Panc1 (cell line): ENCODE results near the gene CHP2. TPM values are rescaled to one million over a fixed set of nuclear protein-coding genes. Genes with fewer than 3 reads are reported as not detected.

Experiments
- ATAC-seq: fragments of 200-7000 bp; cut with Tn5 transposase; 2 replicates; pipeline ENCODE4 v1.9.1; 2020; ENCODE audit warnings: mild to moderate bottlenecking, moderate library complexity
- BruUV-seq: library from RNA; stranded (reverse); fragments of 400-500 nt; replicated peaks from 2 replicates; lab custom pipeline; 2021; lab: Mats Ljungman, UMichigan
- CTCF ChIA-PET: fragments of 300-600 bp; sonication (Branson Sonifier 250); formaldehyde crosslinking; loops from one replicate; lab custom pipeline; 2022; ENCODE audit warnings: antibody characterized with exemption; lab: Charles Lee
- POLR2A ChIA-PET: fragments of 300-600 bp; sonication (Branson Sonifier 250); formaldehyde crosslinking; loops from one replicate; lab custom pipeline; 2022; ENCODE audit warnings: antibody characterized with exemption; lab: Charles Lee
- DNase-seq: peaks from one replicate; pipeline ENCODE4 v3.0.0-alpha.2; 2010; ENCODE audit warnings: low read depth, low spot score
- H3K27ac ChIP-seq: 2 replicates; pipeline ENCODE4 v1.5.1; 2011; ENCODE audit warnings: mild to moderate bottlenecking, low read length, inconsistent platforms
- H3K27me3 ChIP-seq: fragments of 200-500 bp; sonication (Bioruptor generic); 2 replicates; pipeline ENCODE4 v1.6.0; 2014; ENCODE audit warnings: low read length, inconsistent platforms; ENCODE audit not compliant: control insufficient read depth, insufficient read depth
- H3K36me3 ChIP-seq: fragments of 200-500 bp; sonication (Bioruptor generic); 2 replicates; pipeline ENCODE4 v1.5.1; 2014; ENCODE audit warnings: inconsistent platforms, mild to moderate bottlenecking, low read length, moderate library complexity; ENCODE audit not compliant: control insufficient read depth, insufficient read depth
- H3K4me1 ChIP-seq: 2 replicates; pipeline ENCODE4 v1.5.1; 2011; ENCODE audit warnings: inconsistent platforms, mild to moderate bottlenecking, low read length, moderate library complexity; ENCODE audit not compliant: control insufficient read depth, insufficient read depth
- H3K4me3 ChIP-seq, 2 experiments: 2 replicates each; pipeline ENCODE4 v1.5.1; 2011 to 2012; ENCODE audit warnings: low read depth in 2 of 2, low read length in 2 of 2, mild to moderate bottlenecking in 2 of 2, inconsistent platforms in 1 of 2, moderate library complexity in 1 of 2
- H3K9me3 ChIP-seq: fragments of 200-500 bp; sonication (Bioruptor generic); 2 replicates; pipeline ENCODE4 v1.5.1; 2014; ENCODE audit warnings: low read depth, mild to moderate bottlenecking, inconsistent platforms, low read length, moderate library complexity; ENCODE audit not compliant: control insufficient read depth, insufficient read depth
- CTCF ChIP-seq: fragments of 450-650 bp; IDR thresholded peaks from 2 replicates; pipeline ENCODE4 v1.5.1; 2017; ENCODE audit warnings: mild to moderate bottlenecking
- POLR2AphosphoS5 ChIP-seq: IDR thresholded peaks from 2 replicates; pipeline ENCODE4 v1.6.1; 2012; ENCODE audit warnings: mild to moderate bottlenecking, low read depth, low read length, moderate library complexity
- REST ChIP-seq, 2 experiments: IDR thresholded peaks; 2 replicates each; pipeline ENCODE4 v1.6.1; 2011 to 2012; ENCODE audit warnings: low read depth in 2 of 2, control low read depth in 1 of 2, low read length in 1 of 2, mild to moderate bottlenecking in 1 of 2, moderate library complexity in 1 of 2; ENCODE audit not compliant: insufficient read depth in 1 of 2
- SIN3A ChIP-seq: IDR thresholded peaks from 2 replicates; pipeline ENCODE4 v1.6.1; 2012; ENCODE audit warnings: low read depth, mild to moderate bottlenecking, low read length, moderate library complexity, borderline replicate concordance; ENCODE audit not compliant: insufficient read depth
- TCF7L2 ChIP-seq: IDR thresholded peaks from 2 replicates; pipeline ENCODE4 v1.6.1; 2011; ENCODE audit warnings: mild to moderate bottlenecking, low read depth, low read length, inconsistent platforms
- in situ Hi-C: cut with HindIII; loops from 2 replicates; pipeline ENCODE4 v1.10.0; 2016; ENCODE audit warnings: low sequenced_read_pairs, low pct_unique_long_range_greater_than_20kb
- intact Hi-C: fragments of 100-400 bp; cut with micrococcal nuclease; formaldehyde crosslinking; loops from one replicate; pipeline ENCODE4 v1.10.0; 2022; ENCODE audit not compliant: unreplicated experiment
- total RNA-seq: library from RNA; stranded (reverse); gene quantifications from one replicate; pipeline ENCODE4 v1.2.1, GENCODE V29; 2021; ENCODE audit not compliant: unreplicated experiment

CHP2 gene
- total RNA-seq, 1 experiment from 2014 or later, result not detected

GRCh38 chr16:23795378-23795777 lies 40.6 kb downstream of the CHP2 start:
- Histone ChIP-seq H3K4me1 (no peaks in the 10 kb centered on the region), H3K4me3 (no peak overlapping the region), H3K27ac (no peak overlapping the region), H3K36me3 (no peaks in the 10 kb centered on the region), H3K27me3 (no peaks in the 10 kb centered on the region), H3K9me3 (no peaks in the 10 kb centered on the region)
- no TSS peak for BruUV-seq
- TF ChIP-seq TCF7L2, result no peak
- no peak for TF ChIP-seq POLR2AphosphoS5
- no peak for TF ChIP-seq CTCF
- no peak for TF ChIP-seq SIN3A
- TF ChIP-seq REST (IDR thresholded peaks at IDR 0.05; ENCODE audit: insufficient read depth in 1 of 2, low read depth in 2 of 2, low read length in 1 of 2), result no peak
- in situ Hi-C loops (no loop called here), intact Hi-C loops (no loop called here)
- ATAC-seq (no peak), DNase-seq (no peak)
- ChIA-PET POLR2A (no interaction called here), CTCF (no interaction called here)

GRCh38 chr16:23796941-23797340 lies 42.1 kb downstream of the CHP2 start:
- no peak for ATAC-seq
- Histone ChIP-seq H3K27ac (no peak overlapping the region), H3K36me3 (no peaks in the 10 kb centered on the region), H3K9me3 (no peaks in the 10 kb centered on the region), H3K27me3 (no peaks in the 10 kb centered on the region), H3K4me1 (no peaks in the 10 kb centered on the region), H3K4me3 (no peak overlapping the region)
- BruUV-seq, result no TSS peak
- no peak for DNase-seq
- TF ChIP-seq POLR2AphosphoS5, result no peak
- no peak for TF ChIP-seq TCF7L2
- no peak for TF ChIP-seq REST (IDR thresholded peaks at IDR 0.05; ENCODE audit: insufficient read depth in 1 of 2, low read depth in 2 of 2, low read length in 1 of 2)
- no peak for TF ChIP-seq SIN3A
- TF ChIP-seq CTCF, result no peak
- in situ Hi-C loops (no loop called here), intact Hi-C loops (no loop called here)
- CTCF ChIA-PET, result no interaction called here
- POLR2A ChIA-PET, result no interaction called here
